Measurements from ENCODE around the gene DMD.

GRCh38 chrX:32447640-32448039 is 763.7 kb downstream of the DMD start:
- no peak for TF ChIP-seq CTCF (IDR thresholded peaks at IDR 0.05)
- no peak for TF ChIP-seq POLR2AphosphoS5 (IDR thresholded peaks at IDR 0.05; ENCODE audit: low read depth, low read length)
- no peak for TF ChIP-seq TCF7L2 (IDR thresholded peaks at IDR 0.05; ENCODE audit: low read depth, low read length)
- no peak for TF ChIP-seq REST (IDR thresholded peaks at IDR 0.05; ENCODE audit: insufficient read depth in 1 of 2, low read depth in 2 of 2, low read length in 1 of 2)

Data from Panc1 (cell line).